GM15510 (cell line): Measurements from ENCODE around the gene NGEF.

ENCODE experiments used
- POLR2A ChIP-seq: IDR thresholded peaks from 3 replicates; pipeline ENCODE4 v1.6.1; 2011; ENCODE audit warnings: borderline replicate concordance; ENCODE audit not compliant: insufficient read length; ENCODE audit errors: extremely low read depth

NGEF gene

GRCh38 chr2:232903989-232904388 is 109.1 kb downstream of the NGEF start:
- TF ChIP-seq POLR2A: no peak

DNA sequence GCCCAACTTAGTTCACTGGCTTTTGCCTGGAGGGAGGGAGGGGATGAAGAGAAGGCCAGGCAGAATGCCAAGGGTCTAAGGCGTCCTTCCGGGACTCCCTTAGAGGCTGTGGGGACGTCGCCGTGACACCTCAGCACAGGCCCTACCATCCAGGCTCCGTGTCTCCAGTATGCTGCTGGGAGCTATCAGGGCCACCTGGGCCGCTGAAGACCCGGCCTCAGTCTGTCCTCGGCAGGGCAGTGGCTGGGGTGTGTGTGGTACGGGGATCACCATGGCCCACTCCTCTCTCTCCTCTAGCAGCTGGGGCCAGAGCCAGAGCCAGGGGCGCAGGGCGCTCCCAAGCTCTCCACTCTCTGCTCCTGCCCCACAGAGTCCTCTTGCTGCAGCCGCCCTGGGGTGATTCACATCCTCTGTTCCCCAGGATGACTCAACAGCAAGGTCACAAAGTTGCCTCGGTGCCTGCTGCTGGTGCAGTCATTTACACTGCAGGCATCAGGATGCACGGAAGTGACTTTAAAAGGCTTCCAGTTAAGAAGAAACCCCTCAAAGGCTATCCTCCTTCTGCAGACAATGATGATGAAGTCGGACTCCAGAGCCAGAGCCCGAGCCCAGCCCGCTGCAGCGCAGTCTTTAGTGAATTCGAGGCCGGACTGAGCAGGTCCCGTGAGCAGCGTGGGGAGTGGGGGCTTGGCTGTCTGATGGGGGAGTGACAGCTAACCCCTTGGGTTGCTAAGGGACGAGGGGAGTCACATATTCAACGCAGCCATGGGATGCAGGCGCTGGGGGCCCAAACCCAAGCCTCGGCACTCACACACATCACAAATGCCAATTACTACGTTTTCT is 111.1 kb downstream of the NGEF start:
- TF ChIP-seq POLR2A: no peak

DNA sequence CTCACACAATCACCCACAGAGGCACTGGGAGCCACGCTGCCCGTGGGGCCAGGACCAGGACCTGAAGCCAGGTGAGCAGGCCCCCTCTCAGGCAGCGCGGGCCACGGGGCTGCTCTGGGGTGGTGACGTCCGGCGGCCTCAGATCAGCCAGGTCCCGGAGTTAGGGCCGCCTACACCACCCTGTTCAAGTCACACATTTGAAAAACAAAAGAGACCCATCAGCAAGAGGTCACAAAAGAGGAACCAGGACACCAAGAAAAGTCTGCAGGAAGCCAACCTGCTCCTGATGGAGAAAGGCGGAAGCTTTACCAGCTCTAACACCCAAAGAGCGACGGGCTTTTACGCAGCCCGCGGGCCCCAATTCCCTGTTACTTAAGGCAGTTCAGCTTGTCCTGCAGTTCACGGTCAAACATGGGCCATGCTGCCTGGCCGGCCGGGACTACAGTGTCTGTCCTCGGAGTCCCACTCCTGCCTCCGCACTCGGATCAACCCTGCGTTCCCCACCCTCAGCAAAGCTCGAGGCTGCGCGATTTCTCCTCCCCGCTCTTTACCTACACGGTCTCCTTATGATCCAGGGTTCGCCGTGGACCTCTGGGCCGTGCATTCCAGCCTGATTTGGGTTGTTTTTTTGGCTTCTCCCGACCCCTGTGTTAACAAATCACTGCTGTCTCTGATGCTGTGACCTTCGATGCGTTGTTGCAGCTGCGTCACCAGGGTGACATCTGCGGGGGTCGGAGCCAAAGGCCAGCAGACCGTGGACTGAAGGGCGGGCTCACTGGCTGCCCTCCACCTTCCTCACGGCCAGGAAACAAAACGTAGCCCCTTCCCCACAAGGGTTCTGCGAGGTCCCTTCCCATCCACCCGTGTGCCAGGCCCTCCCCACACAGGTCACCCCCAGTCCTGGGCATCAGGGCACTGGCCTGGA is 112.0 kb downstream of the NGEF start:
- TF ChIP-seq POLR2A: no peak

- TF ChIP-seq POLR2A: no peak
These were observed 114.2 kb downstream of the NGEF start for GRCh38 chr2:232898592-232899543.

- TF ChIP-seq POLR2A: no peak
These were observed 115.3 kb downstream of the NGEF start for GRCh38 chr2:232897598-232898408.

DNA sequence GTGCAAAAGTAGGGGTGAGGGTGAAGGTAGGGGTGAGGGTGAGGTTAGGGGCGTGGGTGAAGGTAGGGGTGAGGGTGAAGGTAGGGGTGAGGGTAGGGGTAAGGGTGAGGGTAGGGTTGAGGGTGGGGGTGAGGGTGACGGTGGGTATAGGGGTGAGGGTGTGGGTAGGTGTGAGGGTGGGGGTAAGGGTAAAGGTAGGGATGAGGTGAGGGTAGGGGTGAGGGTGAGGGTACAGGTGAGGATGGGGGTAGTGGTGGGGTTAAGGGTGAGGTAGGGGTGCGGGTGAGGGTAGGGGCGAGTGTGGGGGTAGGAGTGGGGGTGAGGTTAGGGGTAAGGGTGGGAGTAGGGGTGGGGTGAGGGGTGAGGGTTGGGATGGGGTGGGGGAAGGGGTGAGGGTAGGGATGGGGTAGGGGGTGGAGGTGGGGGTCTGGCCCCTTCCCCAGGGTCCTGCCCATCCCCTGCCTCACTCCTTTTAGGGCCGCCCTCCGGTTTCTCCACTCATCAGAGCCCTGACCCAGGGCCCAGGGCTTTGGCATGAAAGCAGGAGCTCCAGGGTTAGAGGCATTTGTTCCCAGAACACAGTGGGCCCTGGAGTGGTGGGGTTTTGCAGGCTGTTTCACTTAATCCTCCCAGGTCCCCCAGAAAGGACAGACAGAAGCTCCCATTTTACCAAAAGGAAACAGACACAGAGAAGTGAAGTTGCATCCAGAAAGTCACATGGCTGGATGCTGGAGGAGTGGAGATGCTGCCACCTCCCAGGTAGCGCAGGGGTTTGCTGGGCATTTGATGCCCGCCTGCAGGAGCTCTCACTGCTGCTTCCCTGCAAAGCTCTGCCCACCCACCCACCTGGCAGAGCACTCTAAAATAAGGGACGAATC is 116.1 kb downstream of the NGEF start:
- TF ChIP-seq POLR2A: no peak

DNA sequence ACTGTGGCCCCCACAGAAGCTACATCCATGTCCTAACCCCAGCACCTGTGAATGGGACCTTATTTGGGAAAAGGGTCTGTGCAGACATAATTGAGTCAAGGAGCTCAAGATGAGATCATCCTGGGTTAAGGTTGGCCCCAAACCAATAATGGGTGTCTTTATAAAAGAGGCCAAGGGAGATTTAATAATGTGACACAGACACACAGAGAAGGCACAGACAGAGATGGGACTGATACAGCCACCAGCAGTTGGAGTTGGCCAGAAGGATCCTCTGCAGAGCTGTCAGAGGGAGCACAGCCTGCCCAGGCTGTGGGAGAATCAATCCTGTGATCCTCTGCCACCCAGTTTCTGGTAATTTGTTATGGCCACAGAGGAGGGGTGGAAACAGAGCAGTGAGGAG is 116.9 kb downstream of the NGEF start:
- no peak for TF ChIP-seq POLR2A

DNA sequence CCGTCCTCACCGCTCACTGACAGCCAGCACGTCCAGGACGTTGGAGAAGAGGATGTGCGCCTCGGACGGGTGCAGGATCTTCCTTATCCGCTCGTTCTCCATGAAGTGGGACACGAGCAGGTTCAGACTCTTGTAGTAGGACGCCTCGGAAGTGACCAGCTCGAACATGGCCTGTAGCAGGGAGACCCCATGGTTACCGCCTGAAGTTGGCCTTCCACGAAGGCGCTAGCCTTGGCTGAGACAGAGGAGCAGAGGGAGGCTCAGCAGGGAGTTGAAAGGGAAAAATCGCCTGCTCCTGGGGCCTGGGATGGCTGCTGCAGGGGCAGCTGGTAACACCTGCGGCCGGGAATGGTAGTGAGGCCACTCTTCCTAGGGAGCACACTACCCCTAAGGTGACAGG is 118.3 kb downstream of the NGEF start:
- TF ChIP-seq POLR2A: no peak

DNA sequence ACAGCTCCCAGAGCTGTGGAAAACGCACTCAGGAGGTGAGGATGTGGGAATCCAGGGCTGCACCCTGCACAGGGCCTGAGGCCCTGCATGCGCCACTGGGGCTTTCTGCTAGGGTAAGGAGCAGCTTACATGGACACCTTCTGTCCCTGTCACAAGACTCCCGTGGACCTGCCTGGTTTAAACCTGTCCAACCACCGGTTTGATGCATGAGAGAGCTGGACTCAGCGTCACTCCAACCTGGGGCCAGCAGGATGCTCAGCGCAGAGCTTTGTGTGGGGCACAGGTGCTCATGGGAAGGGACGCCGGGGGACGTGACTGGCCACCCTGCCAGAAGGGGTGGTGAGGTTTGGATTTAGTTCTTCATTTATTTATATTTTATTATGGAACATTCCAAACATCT is 118.8 kb downstream of the NGEF start:
- TF ChIP-seq POLR2A: no peak

GRCh38 chr2:232893834-232894233 is 119.2 kb downstream of the NGEF start:
- no peak for TF ChIP-seq POLR2A

GRCh38 chr2:232892843-232893242 is 120.2 kb downstream of the NGEF start:
- no peak for TF ChIP-seq POLR2A

DNA sequence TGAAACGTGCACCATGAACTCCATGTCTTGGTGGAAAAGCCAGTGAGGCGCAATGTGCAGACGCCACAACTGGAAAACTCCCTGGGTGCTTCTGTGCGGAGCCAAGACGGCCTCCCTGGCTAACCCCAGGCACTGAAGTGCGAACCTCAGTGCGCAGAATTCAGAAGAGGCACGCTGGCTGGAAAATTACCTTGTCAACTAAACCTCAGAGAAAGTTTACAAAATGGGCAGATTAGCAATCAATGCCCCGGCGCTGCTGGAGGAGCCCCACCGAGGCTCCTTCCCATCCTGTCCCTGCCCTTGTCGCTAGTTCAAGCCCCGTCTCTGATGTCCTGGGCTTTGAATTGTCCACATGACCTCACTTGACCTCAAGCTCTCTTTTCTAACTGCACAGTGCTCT is 120.8 kb downstream of the NGEF start:
- no peak for TF ChIP-seq POLR2A

DNA sequence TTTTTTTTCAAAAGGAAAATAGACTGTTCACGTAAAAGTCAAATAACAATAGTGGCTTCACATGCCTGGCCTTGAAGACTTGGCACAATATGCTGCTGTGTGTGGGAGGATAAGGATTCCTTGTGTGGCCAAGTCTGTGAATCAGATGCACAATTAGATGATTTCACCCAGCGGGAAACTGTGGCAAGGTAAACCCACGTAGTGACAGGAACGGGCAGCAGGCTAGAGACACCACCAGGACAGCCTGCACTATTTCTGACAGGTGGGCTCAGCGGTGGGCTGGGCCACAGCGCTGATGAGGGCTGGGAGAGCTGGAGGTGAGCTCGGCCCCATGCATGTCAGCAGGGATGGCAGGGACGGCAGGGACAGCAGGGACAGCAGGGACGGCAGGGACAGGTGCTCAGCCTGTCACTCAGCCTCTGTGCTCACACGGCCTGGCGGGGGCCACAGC is 121.4 kb downstream of the NGEF start:
- TF ChIP-seq POLR2A: no peak
